ENCODE results near the gene COMMD2. TPM values are rescaled to one million over a fixed set of nuclear protein-coding genes. Genes with fewer than 3 reads are reported as not detected.

Gene COMMD2
- total and polyA plus RNA-seq, 2 experiments from 2014 or later: 33.8 to 69.3 TPM

DNA sequence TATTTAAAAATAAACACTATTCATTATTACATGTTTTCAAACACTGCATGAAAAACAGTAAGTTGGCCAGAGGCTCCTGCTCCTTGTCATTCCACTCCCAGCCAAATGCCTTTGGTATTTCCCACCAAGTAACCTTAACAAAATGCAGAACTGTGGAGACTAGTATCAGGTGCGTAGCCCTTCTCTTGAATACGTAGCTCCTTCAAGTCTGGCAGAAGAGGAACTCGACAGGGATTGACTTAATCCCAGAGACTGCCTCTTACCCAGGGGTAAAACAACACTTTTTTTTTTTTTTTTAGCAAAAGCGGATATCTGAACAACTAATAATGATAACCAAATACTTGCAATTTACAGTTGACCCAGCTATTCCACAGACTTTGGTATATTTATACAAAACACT, 738 bp downstream of the COMMD2 start:
- in situ Hi-C loops (cut with MboI): loop anchor here (25.0 kb wide), 1 partner anchor 461 kb away; no protein-coding TSS in a partner anchor
- Histone ChIP-seq H3K9me3 (ENCODE audit: low read depth) (no peaks in the 10 kb centered on the region), H2AFZ (peak overlapping the region; percentile 89), H3K36me3 (ENCODE audit: low read depth) (0 out of 2 replicates have a peak, but pooled peaks cover 24% of the 10 kb centered on the region), H3F3A (ENCODE audit: insufficient read depth) (no peaks in the 10 kb centered on the region), H3K27me3 (replicated peaks; ENCODE audit: insufficient read depth) (no peaks in the 10 kb centered on the region), H3K4me2 (ENCODE audit: unreplicated experiment) (peak overlapping the region; percentile 97), H3K79me2 (ENCODE audit: insufficient read depth) (peaks cover 38% of the 10 kb centered on the region), H3K27ac (peak overlapping the region; percentile 38), H3K4me3 (peak overlapping the region; percentile 76), H3K9ac (peak overlapping the region; percentile 79), H4K20me1 (ENCODE audit: insufficient read depth) (no peaks in the 10 kb centered on the region), H3K9me2 (ENCODE audit: insufficient read depth) (no peaks in the 10 kb centered on the region), H3K4me1 (ENCODE audit: insufficient read depth) (peaks cover 9% of the 10 kb centered on the region)
- TF ChIP-seq EZH2phosphoT487 (IDR thresholded peaks at IDR 0.05; ENCODE audit: insufficient read depth, low read depth) (no peak), EZH2 (IDR thresholded peaks at IDR 0.05; ENCODE audit: insufficient read depth, poor library complexity, severe bottlenecking) (no peak)
- DNase-seq: peak; percentile 23
- 2 to 3% methylated on average over 4 of the region's 4 CpGs for WGBS, 2 experiments (ENCODE audit: low coverage in 1 of 2, low lambda C conversion rate in 2 of 2, missing lambda C conversion rate in 2 of 2)

DNA sequence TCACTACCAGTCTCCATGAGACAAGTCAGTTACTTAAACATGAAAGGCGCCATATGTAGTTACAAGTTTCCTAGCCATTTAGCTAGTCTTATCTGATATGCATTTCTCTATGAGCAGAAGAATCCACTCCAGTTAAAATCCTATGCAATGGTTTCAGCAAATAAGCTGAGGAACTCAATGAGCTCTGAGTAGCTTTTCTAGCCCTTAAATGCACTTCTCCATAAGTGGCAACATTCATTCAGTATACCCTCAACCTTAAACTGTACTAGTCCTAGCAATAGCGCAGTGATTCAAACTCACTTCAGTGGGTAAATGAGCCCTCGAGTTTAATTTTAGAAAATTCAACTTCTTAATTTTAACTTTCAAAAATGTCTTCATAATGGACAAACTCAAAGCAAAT, 7.7 kb downstream of the COMMD2 start:
- no peak overlapping the region for H2AFZ ChIP-seq
- no peak for DNase-seq
- no peaks in the 10 kb centered on the region for H3K4me1 ChIP-seq (ENCODE audit: insufficient read depth)
- peaks cover 64% of the 10 kb centered on the region for H3K36me3 ChIP-seq (ENCODE audit: low read depth)
- no peak overlapping the region for H3K9ac ChIP-seq
- H3K79me2 ChIP-seq (ENCODE audit: insufficient read depth): peaks cover 30% of the 10 kb centered on the region
- no peaks in the 10 kb centered on the region for H3K27me3 ChIP-seq (replicated peaks; ENCODE audit: insufficient read depth)
- TF ChIP-seq EZH2phosphoT487 (IDR thresholded peaks at IDR 0.05; ENCODE audit: insufficient read depth, low read depth) (no peak), EZH2 (IDR thresholded peaks at IDR 0.05; ENCODE audit: insufficient read depth, poor library complexity, severe bottlenecking) (no peak)
- H3K4me3 ChIP-seq: no peak overlapping the region
- H3K9me3 ChIP-seq (ENCODE audit: low read depth): no peaks in the 10 kb centered on the region
- 97 to 98% methylated on average over 3 of the region's 3 CpGs for WGBS, 2 experiments (ENCODE audit: low coverage in 1 of 2, low lambda C conversion rate in 2 of 2, missing lambda C conversion rate in 2 of 2)
- no peaks in the 10 kb centered on the region for H3K9me2 ChIP-seq (ENCODE audit: insufficient read depth)
- in situ Hi-C loops (cut with MboI): no loop called here
- H3K27ac ChIP-seq: no peak overlapping the region
- no peak overlapping the region for H3K4me2 ChIP-seq (ENCODE audit: unreplicated experiment)
- H3F3A ChIP-seq (ENCODE audit: insufficient read depth): no peaks in the 10 kb centered on the region; the same call in 1 of the 2 replicates
- H4K20me1 ChIP-seq (ENCODE audit: insufficient read depth): no peaks in the 10 kb centered on the region

DNA sequence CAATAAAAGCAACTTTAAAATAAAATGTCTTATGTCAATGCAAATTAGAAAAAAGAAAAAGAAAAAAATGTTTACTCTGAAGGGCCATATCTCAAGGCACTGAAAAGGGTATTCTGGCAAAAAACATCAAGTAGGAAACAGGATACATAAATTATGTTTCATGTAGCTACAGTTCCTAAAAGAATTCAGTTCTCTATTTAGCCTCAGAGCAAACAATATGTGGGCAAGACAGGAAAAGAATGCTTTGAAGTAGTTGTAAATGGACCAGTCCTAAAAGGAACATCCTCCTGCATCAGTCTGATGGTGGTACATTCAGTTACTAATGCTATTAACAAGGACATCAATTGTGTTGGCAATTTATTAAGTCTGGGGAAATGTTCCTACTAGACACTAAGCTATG, 8.1 kb downstream of the COMMD2 start:
- Histone ChIP-seq H3F3A (ENCODE audit: insufficient read depth) (no peaks in the 10 kb centered on the region; the same call in 1 of the 2 replicates), H3K4me3 (no peak overlapping the region), H3K36me3 (ENCODE audit: low read depth) (peaks cover 65% of the 10 kb centered on the region), H3K27ac (no peak overlapping the region), H3K9me3 (ENCODE audit: low read depth) (no peaks in the 10 kb centered on the region), H3K4me2 (ENCODE audit: unreplicated experiment) (no peak overlapping the region), H3K4me1 (ENCODE audit: insufficient read depth) (no peaks in the 10 kb centered on the region), H3K27me3 (replicated peaks; ENCODE audit: insufficient read depth) (no peaks in the 10 kb centered on the region), H3K9me2 (ENCODE audit: insufficient read depth) (no peaks in the 10 kb centered on the region), H3K9ac (no peak overlapping the region), H4K20me1 (ENCODE audit: insufficient read depth) (no peaks in the 10 kb centered on the region), H3K79me2 (ENCODE audit: insufficient read depth) (peaks cover 26% of the 10 kb centered on the region; the same call in 1 of the 2 replicates), H2AFZ (no peak overlapping the region)
- DNase-seq: no peak
- TF ChIP-seq EZH2 (IDR thresholded peaks at IDR 0.05; ENCODE audit: insufficient read depth, poor library complexity, severe bottlenecking) (no peak), EZH2phosphoT487 (IDR thresholded peaks at IDR 0.05; ENCODE audit: insufficient read depth, low read depth) (no peak)
- in situ Hi-C loops (cut with MboI): no loop called here

DNA sequence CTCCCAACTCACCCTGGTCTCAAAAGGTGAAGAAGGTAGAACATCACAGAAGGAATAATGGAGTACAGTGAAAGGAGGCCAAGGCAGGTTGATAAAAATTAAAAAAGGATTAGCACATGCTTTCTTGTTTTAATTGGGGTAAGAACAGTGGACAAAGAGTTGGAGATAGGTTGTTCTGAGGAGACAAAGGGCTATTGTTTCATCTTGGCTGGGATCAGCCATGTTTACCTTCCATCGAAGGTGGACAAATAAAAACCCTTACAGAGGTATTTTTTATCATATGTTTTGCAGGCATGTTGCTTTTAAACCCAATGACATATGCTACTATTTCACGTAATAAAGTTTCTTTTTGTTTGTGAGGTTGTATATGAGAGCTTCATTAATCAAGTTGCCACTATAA, 12.9 kb downstream of the COMMD2 start:
- WGBS, 2 experiments (ENCODE audit: low coverage in 1 of 2, low lambda C conversion rate in 2 of 2, missing lambda C conversion rate in 2 of 2): 95 to 100% methylated on average over 2 of the region's 2 CpGs
- H4K20me1 ChIP-seq (ENCODE audit: insufficient read depth): no peaks in the 10 kb centered on the region
- no peak overlapping the region for H2AFZ ChIP-seq
- H3K9ac ChIP-seq: no peak overlapping the region
- in situ Hi-C loops (cut with MboI): no loop called here
- H3K4me2 ChIP-seq (ENCODE audit: unreplicated experiment): no peak overlapping the region
- H3K9me3 ChIP-seq (ENCODE audit: low read depth): no peaks in the 10 kb centered on the region
- peaks cover 43% of the 10 kb centered on the region for H3K36me3 ChIP-seq (ENCODE audit: low read depth)
- TF ChIP-seq EZH2phosphoT487 (IDR thresholded peaks at IDR 0.05; ENCODE audit: insufficient read depth, low read depth) (no peak), EZH2 (IDR thresholded peaks at IDR 0.05; ENCODE audit: insufficient read depth, poor library complexity, severe bottlenecking) (no peak)
- DNase-seq: no peak
- H3K4me3 ChIP-seq: no peak overlapping the region
- H3F3A ChIP-seq (ENCODE audit: insufficient read depth): peaks cover 25% of the 10 kb centered on the region
- no peaks in the 10 kb centered on the region for H3K79me2 ChIP-seq (ENCODE audit: insufficient read depth)
- no peak overlapping the region for H3K27ac ChIP-seq
- H3K27me3 ChIP-seq (replicated peaks; ENCODE audit: insufficient read depth): no peaks in the 10 kb centered on the region
- H3K4me1 ChIP-seq (ENCODE audit: insufficient read depth): peaks cover 16% of the 10 kb centered on the region
- H3K9me2 ChIP-seq (ENCODE audit: insufficient read depth): no peaks in the 10 kb centered on the region

DNA sequence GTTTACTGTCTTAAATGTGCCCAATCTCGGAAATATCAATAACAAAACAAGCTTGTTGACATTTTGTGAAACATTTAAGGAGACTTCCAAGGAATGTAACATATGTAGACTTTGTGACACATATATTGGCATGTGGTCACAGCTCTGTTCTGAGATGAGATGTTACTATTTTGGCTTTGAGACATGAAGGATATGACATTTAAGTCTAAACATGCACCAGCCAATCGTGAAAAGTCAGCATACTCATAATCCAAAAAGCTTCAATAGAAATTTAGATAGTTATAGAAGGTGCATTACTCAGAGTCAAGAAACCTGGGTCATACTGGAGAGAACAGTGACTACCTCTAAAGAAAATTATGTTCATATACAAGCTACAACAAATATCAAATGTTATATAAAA, 13.4 kb downstream of the COMMD2 start:
- DNase-seq: no peak
- Histone ChIP-seq H4K20me1 (ENCODE audit: insufficient read depth) (no peaks in the 10 kb centered on the region), H3K9me3 (ENCODE audit: low read depth) (no peaks in the 10 kb centered on the region), H3K4me2 (ENCODE audit: unreplicated experiment) (no peak overlapping the region), H2AFZ (no peak overlapping the region), H3K27ac (no peak overlapping the region), H3F3A (ENCODE audit: insufficient read depth) (peaks cover 25% of the 10 kb centered on the region), H3K4me1 (ENCODE audit: insufficient read depth) (peaks cover 16% of the 10 kb centered on the region), H3K79me2 (ENCODE audit: insufficient read depth) (no peaks in the 10 kb centered on the region), H3K27me3 (replicated peaks; ENCODE audit: insufficient read depth) (no peaks in the 10 kb centered on the region), H3K9me2 (ENCODE audit: insufficient read depth) (no peaks in the 10 kb centered on the region), H3K9ac (no peak overlapping the region), H3K36me3 (ENCODE audit: low read depth) (peaks cover 42% of the 10 kb centered on the region), H3K4me3 (no peak overlapping the region)
- TF ChIP-seq EZH2 (IDR thresholded peaks at IDR 0.05; ENCODE audit: insufficient read depth, poor library complexity, severe bottlenecking) (no peak), EZH2phosphoT487 (IDR thresholded peaks at IDR 0.05; ENCODE audit: insufficient read depth, low read depth) (no peak)
- in situ Hi-C loops (cut with MboI): no loop called here
- 73 to 85% methylated on average over 2 of the region's 2 CpGs for WGBS, 2 experiments (ENCODE audit: low coverage in 1 of 2, low lambda C conversion rate in 2 of 2, missing lambda C conversion rate in 2 of 2)

Measured in GM23248 (cell line).